ENCODE data around the gene HELZ2. TPM values are rescaled to one million over a fixed set of nuclear protein-coding genes. Genes with fewer than 3 reads are reported as not detected.

The HELZ2 gene
- total RNA-seq, 1 experiment from 2014 or later: 27.9 TPM

GRCh38 chr20:63594043-63594561, 20.1 kb upstream of the HELZ2 start:
- Histone ChIP-seq H3K9ac (ENCODE audit: extremely low read depth, insufficient read length, low read length) (no peak overlapping the region), H3K79me1 (ENCODE audit: insufficient read depth, low read depth, low read length, poor library complexity, severe bottlenecking) (no peaks in the 10 kb centered on the region), H2BK5ac (ENCODE audit: insufficient read length, low read length) (no peak overlapping the region), H3K18ac (ENCODE audit: insufficient read length, low read depth, low read length) (no peak overlapping the region), H3K4me1 (ENCODE audit: insufficient read depth, low read length) (no peaks in the 10 kb centered on the region), H4K91ac (ENCODE audit: insufficient read length, low read depth, low read length) (no peak overlapping the region), H2BK12ac (ENCODE audit: insufficient read length, low read depth, low read length) (no peak overlapping the region), H3T11ph (ENCODE audit: low read length) (no peak overlapping the region), H3K27ac (ENCODE audit: insufficient read length, low read depth, low read length) (no peak overlapping the region), H3K23ac (ENCODE audit: insufficient read length, low read depth, low read length) (no peak overlapping the region), H3K56ac (ENCODE audit: insufficient read length, low read depth, low read length) (no peak overlapping the region), H3K9me3 (ENCODE audit: control insufficient read depth, low read depth, low read length) (no peaks in the 10 kb centered on the region), H2BK15ac (ENCODE audit: low read depth, low read length) (no peak overlapping the region), H4K5ac (ENCODE audit: insufficient read length, low read depth, low read length) (no peak overlapping the region), H2BK20ac (ENCODE audit: low read depth, low read length, poor library complexity, severe bottlenecking) (no peak overlapping the region), H2BK120ac (ENCODE audit: low read depth, low read length, poor library complexity, severe bottlenecking) (no peak overlapping the region), H3K23me2 (ENCODE audit: insufficient read length, low read depth, low read length, poor library complexity, severe bottlenecking) (no peaks in the 10 kb centered on the region), H4K8ac (replicated peaks; ENCODE audit: insufficient read length, low read depth, low read length) (no peak overlapping the region), H3K4ac (ENCODE audit: low read depth, low read length) (no peak overlapping the region), H3K79me2 (ENCODE audit: insufficient read depth, low read length) (no peaks in the 10 kb centered on the region), H2AFZ (ENCODE audit: low read length) (no peak overlapping the region), H3K4me2 (ENCODE audit: insufficient read depth, insufficient read length, low read length) (no peak overlapping the region), H3K27me3 (ENCODE audit: insufficient read depth, low read length) (no peaks in the 10 kb centered on the region), H4K20me1 (ENCODE audit: control insufficient read depth, insufficient read depth, insufficient read length) (no peaks in the 10 kb centered on the region), H3K14ac (ENCODE audit: insufficient read depth, low read length) (no peak overlapping the region), H2AK5ac (ENCODE audit: insufficient read length, low read length) (no peak overlapping the region)
- Mint-ChIP-seq H3K27me3 (ENCODE audit: low read depth) (no peaks in the 10 kb centered on the region), H3K9me3 (no peaks in the 10 kb centered on the region), H3K4me1 (no peaks in the 10 kb centered on the region), H3K36me3 (ENCODE audit: insufficient read depth in 1 of 3, low read depth in 3 of 3) (peaks cover 2 to 40% (median 35%) of the 10 kb centered on the region in 3 experiments), H3K27ac (no peak overlapping the region), H3K4me3 (no peak overlapping the region)
- no CpG with 5 or more reads among the region's 10 CpGs for WGBS (ENCODE audit: extremely low coverage, insufficient read length, low lambda C conversion rate)
- no peak for TF ChIP-seq CTCF (conservative IDR thresholded peaks at IDR 0.05)
- no peak for DNase-seq
